GM06990 (cell line): ENCODE measurements around the gene NAV2.

Experiments
- DNase-seq: peaks from one replicate; pipeline ENCODE4 v3.0.0-alpha.2; 2011; ENCODE audit not compliant: insufficient read length; ENCODE audit errors: extremely low read depth
- H3K27me3 ChIP-seq: replicated peaks from 2 replicates; pipeline ENCODE4 v1.6.0; 2011; ENCODE audit warnings: low read length; ENCODE audit not compliant: control insufficient read depth, insufficient read depth
- H3K36me3 ChIP-seq: 2 replicates; pipeline ENCODE4 v1.5.1; 2011; ENCODE audit warnings: low read length; ENCODE audit not compliant: control insufficient read depth, insufficient read depth
- H3K4me3 ChIP-seq: replicated peaks from 2 replicates; pipeline ENCODE4 v1.5.1; 2011; ENCODE audit warnings: low read depth, mild to moderate bottlenecking, control low read depth, low read length
- TF ChIP-seq, protein P1 (sequence below): IDR thresholded peaks from 2 replicates; pipeline ENCODE4 v1.5.1; 2011; ENCODE audit warnings: low read length, control low read depth, mild to moderate bottlenecking, inconsistent platforms; ENCODE audit not compliant: insufficient read depth, poor library complexity, severe bottlenecking

NAV2 gene

DNA sequence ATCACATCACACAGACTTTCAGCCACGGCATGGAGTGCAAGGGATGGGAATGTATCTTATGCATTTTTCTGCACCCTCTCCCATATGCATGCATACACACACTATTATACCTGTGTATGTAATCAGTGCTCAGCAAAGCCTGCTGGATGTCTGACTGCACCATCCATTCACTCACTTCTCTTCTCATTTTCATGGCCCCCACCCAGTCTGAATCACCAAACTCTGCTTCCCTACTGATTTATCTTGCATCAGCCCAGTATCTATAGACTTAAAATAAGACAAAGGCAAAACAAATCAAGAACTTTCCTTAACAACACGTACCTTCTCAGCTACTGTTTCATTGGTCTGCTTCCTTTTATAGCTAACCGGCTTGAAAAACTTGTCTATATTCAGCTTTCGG is 426.1 kb downstream of the NAV2 start:
- TF ChIP-seq, protein P1, sequence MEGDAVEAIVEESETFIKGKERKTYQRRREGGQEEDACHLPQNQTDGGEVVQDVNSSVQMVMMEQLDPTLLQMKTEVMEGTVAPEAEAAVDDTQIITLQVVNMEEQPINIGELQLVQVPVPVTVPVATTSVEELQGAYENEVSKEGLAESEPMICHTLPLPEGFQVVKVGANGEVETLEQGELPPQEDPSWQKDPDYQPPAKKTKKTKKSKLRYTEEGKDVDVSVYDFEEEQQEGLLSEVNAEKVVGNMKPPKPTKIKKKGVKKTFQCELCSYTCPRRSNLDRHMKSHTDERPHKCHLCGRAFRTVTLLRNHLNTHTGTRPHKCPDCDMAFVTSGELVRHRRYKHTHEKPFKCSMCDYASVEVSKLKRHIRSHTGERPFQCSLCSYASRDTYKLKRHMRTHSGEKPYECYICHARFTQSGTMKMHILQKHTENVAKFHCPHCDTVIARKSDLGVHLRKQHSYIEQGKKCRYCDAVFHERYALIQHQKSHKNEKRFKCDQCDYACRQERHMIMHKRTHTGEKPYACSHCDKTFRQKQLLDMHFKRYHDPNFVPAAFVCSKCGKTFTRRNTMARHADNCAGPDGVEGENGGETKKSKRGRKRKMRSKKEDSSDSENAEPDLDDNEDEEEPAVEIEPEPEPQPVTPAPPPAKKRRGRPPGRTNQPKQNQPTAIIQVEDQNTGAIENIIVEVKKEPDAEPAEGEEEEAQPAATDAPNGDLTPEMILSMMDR: no peak
- H3K4me3 ChIP-seq: no peak overlapping the region
- H3K27me3 ChIP-seq: peaks cover 1% of the 10 kb centered on the region
- no peak for DNase-seq
- no peaks in the 10 kb centered on the region for H3K36me3 ChIP-seq

DNA sequence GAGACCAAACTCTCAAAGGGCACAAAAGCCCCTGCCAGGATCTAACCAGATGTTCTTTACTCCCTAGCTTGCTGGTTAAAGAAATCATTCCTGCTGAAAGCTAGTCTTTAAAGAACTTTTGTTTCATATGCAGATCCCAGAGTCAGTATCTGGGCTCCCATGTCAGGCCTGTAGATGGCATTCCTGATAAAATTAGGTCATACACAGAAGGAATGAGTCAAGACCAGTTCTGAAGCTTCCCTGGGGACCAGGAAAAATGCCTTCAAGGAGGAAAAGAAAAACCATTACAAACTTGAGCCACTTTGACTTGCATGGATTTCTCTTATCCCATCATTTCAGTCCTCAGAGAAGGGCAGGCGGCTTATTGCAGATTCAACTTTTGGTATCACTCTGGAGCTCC is 441.7 kb downstream of the NAV2 start:
- Histone ChIP-seq H3K36me3 (no peaks in the 10 kb centered on the region), H3K27me3 (peaks cover 4% of the 10 kb centered on the region), H3K4me3 (no peak overlapping the region)
- TF ChIP-seq, protein P1: no peak
- no peak for DNase-seq

DNA sequence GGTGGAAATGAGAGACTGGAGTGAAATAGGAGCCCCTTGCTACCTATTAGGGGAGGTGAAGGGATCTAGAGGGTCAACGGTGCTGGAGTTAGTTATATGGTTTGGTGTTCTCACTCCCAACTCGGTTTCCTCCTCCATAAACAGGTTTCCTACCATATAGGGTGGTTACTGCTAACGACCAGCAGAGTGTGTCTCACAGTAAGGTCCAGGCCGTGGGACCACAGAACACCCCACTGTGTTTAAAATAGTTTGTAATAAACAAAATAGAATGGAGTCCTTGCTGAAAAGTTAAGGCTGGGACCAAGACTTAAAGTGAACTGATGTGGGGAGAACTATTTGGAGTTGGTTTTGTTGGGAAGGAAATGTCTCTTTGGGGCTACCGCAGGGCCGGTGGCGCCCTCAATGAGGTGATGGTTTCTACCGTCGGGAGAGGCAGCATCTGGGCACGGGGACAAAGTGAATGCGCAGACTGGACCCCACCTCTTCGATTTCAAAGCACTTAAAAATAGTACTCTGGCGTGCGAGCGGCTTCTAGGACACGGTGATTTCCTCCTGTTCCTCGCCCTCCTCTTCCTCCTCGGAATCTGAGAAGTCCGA is 443.1 kb downstream of the NAV2 start:
- no peak overlapping the region for H3K4me3 ChIP-seq
- no peak for DNase-seq
- no peaks in the 10 kb centered on the region for H3K36me3 ChIP-seq
- TF ChIP-seq, protein P1: no peak
- H3K27me3 ChIP-seq: peaks cover 4% of the 10 kb centered on the region

DNA sequence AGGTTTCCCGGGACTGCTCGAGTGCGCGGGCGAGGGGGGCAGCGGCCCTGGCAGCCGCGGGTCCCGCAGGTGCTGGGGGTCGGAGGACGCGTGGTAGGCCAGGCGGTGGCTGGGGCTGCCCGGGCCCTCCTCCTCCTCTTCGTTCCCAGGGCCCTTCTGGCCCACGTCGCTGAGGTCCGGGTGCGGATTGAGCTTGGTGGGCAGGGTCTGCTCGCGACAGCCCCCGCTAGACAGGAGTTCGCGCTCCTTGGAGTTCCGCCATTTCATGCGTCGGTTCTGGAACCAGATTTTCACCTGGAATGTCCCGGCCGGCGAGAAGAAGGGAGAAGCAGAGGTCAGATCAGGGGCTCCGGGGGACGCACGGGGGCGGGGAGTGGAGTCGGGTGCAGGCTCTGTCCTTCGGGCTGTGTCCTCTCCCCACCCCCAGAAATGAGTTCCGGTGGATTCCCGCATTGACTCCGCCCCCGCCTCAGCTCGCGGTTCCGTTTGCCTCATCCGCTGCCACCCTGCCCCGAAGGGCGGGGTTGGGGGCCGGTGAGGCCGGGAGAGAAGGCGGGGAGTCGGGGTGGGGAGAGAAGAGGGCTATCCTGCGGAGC is 443.7 kb downstream of the NAV2 start:
- Histone ChIP-seq H3K27me3 (peaks cover 7% of the 10 kb centered on the region), H3K36me3 (no peaks in the 10 kb centered on the region), H3K4me3 (no peak overlapping the region; the same call in 1 of the 2 replicates)
- no peak for DNase-seq
- TF ChIP-seq, protein P1: no peak

DNA sequence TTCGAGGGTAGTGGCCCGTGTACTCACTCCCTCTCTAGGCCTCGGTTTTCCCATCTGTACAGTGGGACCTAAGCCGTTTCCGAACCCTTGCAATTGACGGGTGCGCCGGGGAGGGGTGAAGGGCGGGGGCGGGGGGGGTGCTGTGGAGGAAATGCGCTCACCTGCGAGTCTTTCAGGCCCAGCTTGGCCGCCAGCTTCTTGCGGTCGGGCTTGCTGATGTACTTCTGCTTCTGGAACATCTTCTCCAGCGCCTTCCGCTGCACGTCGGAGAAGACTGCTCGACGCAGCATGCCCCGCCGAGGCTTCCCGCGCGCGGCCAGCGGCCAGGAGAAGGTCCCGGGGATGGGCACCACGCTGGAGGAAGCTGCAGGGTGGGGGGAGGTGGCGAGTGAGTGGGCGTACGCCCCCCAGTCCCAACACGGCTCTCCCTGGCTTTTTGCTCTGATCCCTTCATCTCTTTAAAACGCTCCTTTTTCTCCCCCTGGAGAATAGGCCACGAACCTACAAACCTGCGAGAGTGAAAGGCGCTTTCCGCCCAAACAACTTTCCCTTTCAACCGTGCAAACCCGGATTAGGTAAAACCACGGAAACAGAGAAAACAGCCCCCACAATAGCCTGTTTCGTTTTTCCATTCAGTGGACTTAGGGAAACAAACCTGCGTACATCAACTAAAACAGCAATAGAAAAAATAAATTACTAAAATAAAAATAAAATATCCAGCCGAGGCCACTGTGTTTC is 444.4 kb downstream of the NAV2 start:
- TF ChIP-seq, protein P1: no peak
- H3K36me3 ChIP-seq: no peaks in the 10 kb centered on the region
- H3K4me3 ChIP-seq: no peak overlapping the region; the same call in 1 of the 2 replicates
- peak; percentile 75 for DNase-seq
- peaks cover 7% of the 10 kb centered on the region for H3K27me3 ChIP-seq
